Activated T-helper 1 cell treated with anti-CD3 and anti-CD28 coated beads, Interleukin-12 subunit alpha, Interleukin-12 subunit beta, Interleukin-2, Interleukin-4 antibody, amounts not matched to agents 30 ng/mL and 10 ng/mL and 1 ng/mL, durations not matched to agents 14 hours and 24 hours and 36 hours (primary cell): ENCODE data around the gene TRPT1. TPM values are rescaled to one million over a fixed set of nuclear protein-coding genes. Genes with fewer than 3 reads are reported as not detected.
A peak's percentile ranks its signal among the peaks of the same experiment; 100 is the strongest.

Experiments used
- DNase-seq: peaks from one replicate; pipeline ENCODE4 v3.0.0; 2021; ENCODE audit warnings: low spot score
- H3K27ac Mint-ChIP-seq: one replicate; pipeline ENCODE4 v1.8.0; 2021; ENCODE audit warnings: mild to moderate bottlenecking, mixed read lengths
- H3K27me3 Mint-ChIP-seq: one replicate; pipeline ENCODE4 v1.8.0; 2022; ENCODE audit warnings: mild to moderate bottlenecking, moderate library complexity, mixed read lengths; ENCODE audit not compliant: insufficient read depth
- H3K36me3 Mint-ChIP-seq: one replicate; pipeline ENCODE4 v1.8.0; 2021; ENCODE audit warnings: low read depth, mixed read lengths
- H3K4me1 Mint-ChIP-seq: one replicate; pipeline ENCODE4 v1.8.0; 2021; ENCODE audit warnings: low read depth, mixed read lengths
- H3K4me3 Mint-ChIP-seq: one replicate; pipeline ENCODE4 v1.8.0; 2021; ENCODE audit warnings: mild to moderate bottlenecking, moderate library complexity, mixed read lengths
- H3K9me3 Mint-ChIP-seq: one replicate; pipeline ENCODE4 v1.8.0; 2021; ENCODE audit warnings: mixed read lengths
- intact Hi-C: fragments of 100-400 bp; cut with micrococcal nuclease; formaldehyde crosslinking; loops from one replicate; pipeline ENCODE4 v1.15.1; 2024
- total RNA-seq: library from RNA; stranded (reverse); gene quantifications from 2 replicates; pipeline ENCODE4 v1.2.3, GENCODE V29; 2022

TRPT1 gene
- total RNA-seq, 1 donor from 2014 or later = 35.5 TPM

GRCh38 chr11:64201543-64201942 lies 24.4 kb downstream of the TRPT1 start:
- Mint-ChIP-seq H3K4me1 (peaks cover 45% of the 10 kb centered on the region), H3K27me3 (no peaks in the 10 kb centered on the region), H3K27ac (peak overlapping the region; percentile 31), H3K4me3 (no peak overlapping the region), H3K36me3 (peaks cover 52% of the 10 kb centered on the region), H3K9me3 (no peaks in the 10 kb centered on the region)
- no peak for DNase-seq
- intact Hi-C loops = no loop called here

- H3K36me3 Mint-ChIP-seq = peaks cover 58% of the 10 kb centered on the region
- DNase-seq = no peak
- no peaks in the 10 kb centered on the region for H3K27me3 Mint-ChIP-seq
- no peak overlapping the region for H3K4me3 Mint-ChIP-seq
- peaks cover 28% of the 10 kb centered on the region for H3K4me1 Mint-ChIP-seq
- intact Hi-C loops = no loop called here
- no peaks in the 10 kb centered on the region for H3K9me3 Mint-ChIP-seq
- H3K27ac Mint-ChIP-seq = no peak overlapping the region
Observed at GRCh38 chr11:64198511-64198910, 27.5 kb downstream of the TRPT1 start.

GRCh38 chr11:64196626-64197025 lies 29.4 kb downstream of the TRPT1 start:
- no peak overlapping the region for H3K4me3 Mint-ChIP-seq
- peaks cover 35% of the 10 kb centered on the region for H3K4me1 Mint-ChIP-seq
- H3K36me3 Mint-ChIP-seq = peaks cover 58% of the 10 kb centered on the region
- H3K27me3 Mint-ChIP-seq = no peaks in the 10 kb centered on the region
- no peaks in the 10 kb centered on the region for H3K9me3 Mint-ChIP-seq
- intact Hi-C loops = loop anchor here (1.0 kb wide), 1 partner anchor 9 kb away; no protein-coding TSS in a partner anchor
- no peak overlapping the region for H3K27ac Mint-ChIP-seq
- DNase-seq = no peak

GRCh38 chr11:64192434-64192833 lies 33.6 kb downstream of the TRPT1 start:
- Mint-ChIP-seq H3K36me3 (peaks cover 50% of the 10 kb centered on the region), H3K9me3 (no peaks in the 10 kb centered on the region), H3K4me1 (peaks cover 41% of the 10 kb centered on the region), H3K4me3 (no peak overlapping the region), H3K27ac (no peak overlapping the region), H3K27me3 (no peaks in the 10 kb centered on the region)
- DNase-seq = no peak
- intact Hi-C loops = no loop called here

GRCh38 chr11:64186492-64187165 lies 39.4 kb downstream of the TRPT1 start:
- H3K9me3 Mint-ChIP-seq = no peaks in the 10 kb centered on the region
- H3K4me3 Mint-ChIP-seq = no peak overlapping the region
- intact Hi-C loops = loop anchor here (1.0 to 2.0 kb wide), 6 partner anchors 11 to 592 kb away; partner anchors contain the start of genes ESRRA, FKBP2, MACROD1 and SF1
- H3K36me3 Mint-ChIP-seq = peaks cover 19% of the 10 kb centered on the region
- peak; percentile 34 for DNase-seq
- H3K4me1 Mint-ChIP-seq = peaks cover 34% of the 10 kb centered on the region
- no peak overlapping the region for H3K27ac Mint-ChIP-seq
- peaks cover 2% of the 10 kb centered on the region for H3K27me3 Mint-ChIP-seq

- peaks cover 39% of the 10 kb centered on the region for H3K4me1 Mint-ChIP-seq
Observed at GRCh38 chr11:64185693-64186491, 40.1 kb downstream of the TRPT1 start, which contains the start of gene STIP1. TSS of gene STIP1 (plus strand) at chr11:64186171. CDS start at chr11:64186262, 91 bp downstream.

GRCh38 chr11:64185175-64185692 lies 40.8 kb downstream of the TRPT1 start:
- peak overlapping the region; percentile 78 for H3K27ac Mint-ChIP-seq
- H3K27me3 Mint-ChIP-seq = peaks cover 2% of the 10 kb centered on the region
- no peaks in the 10 kb centered on the region for H3K9me3 Mint-ChIP-seq
- DNase-seq = no peak
- peak overlapping the region; percentile 95 for H3K4me3 Mint-ChIP-seq
- intact Hi-C loops = loop anchor here (1.0 kb wide), 6 partner anchors 22 to 347 kb away; partner anchors contain the start of genes COX8A, DNAJC4 and GPR137
- peaks cover 33% of the 10 kb centered on the region for H3K4me1 Mint-ChIP-seq
- H3K36me3 Mint-ChIP-seq = peaks cover 17% of the 10 kb centered on the region

More at GRCh38 chr11:64185693-64186491, 40.1 kb downstream of the TRPT1 start, which contains the start of gene STIP1:
- intact Hi-C loops = loop anchor here (1.0 to 2.0 kb wide), 9 partner anchors 19 to 593 kb away; partner anchors contain the start of genes COX8A, DNAJC4, ESRRA and GPR137
- Mint-ChIP-seq H3K27me3 (peaks cover 2% of the 10 kb centered on the region), H3K36me3 (peaks cover 19% of the 10 kb centered on the region), H3K4me3 (peak within 1 kb of the TSS; percentile 95), H3K27ac (peak within 1 kb of the TSS; percentile 99), H3K9me3 (no peaks in the 10 kb centered on the region)
- DNase-seq = peak; percentile 99

- peaks cover 12% of the 10 kb centered on the region for H3K36me3 Mint-ChIP-seq
- H3K4me1 Mint-ChIP-seq = peaks cover 28% of the 10 kb centered on the region
- intact Hi-C loops = no loop called here
- no peak overlapping the region for H3K27ac Mint-ChIP-seq
- peaks cover 2% of the 10 kb centered on the region for H3K27me3 Mint-ChIP-seq
- no peaks in the 10 kb centered on the region for H3K9me3 Mint-ChIP-seq
- no peak for DNase-seq
- peak overlapping the region; percentile 95 for H3K4me3 Mint-ChIP-seq
Observed at GRCh38 chr11:64183890-64184289, 42.1 kb downstream of the TRPT1 start.

GRCh38 chr11:64181506-64182411 lies 44.2 kb downstream of the TRPT1 start:
- Mint-ChIP-seq H3K36me3 (peaks cover 9% of the 10 kb centered on the region), H3K9me3 (no peaks in the 10 kb centered on the region), H3K4me1 (peaks cover 36% of the 10 kb centered on the region), H3K27ac (no peak overlapping the region), H3K27me3 (peaks cover 2% of the 10 kb centered on the region), H3K4me3 (peak overlapping the region; percentile 30)
- peak; percentile 27 for DNase-seq
- intact Hi-C loops = no loop called here

- Mint-ChIP-seq H3K27ac (no peak overlapping the region), H3K4me1 (peaks cover 40% of the 10 kb centered on the region), H3K36me3 (peaks cover 7% of the 10 kb centered on the region), H3K4me3 (no peak overlapping the region), H3K9me3 (no peaks in the 10 kb centered on the region), H3K27me3 (no peaks in the 10 kb centered on the region)
- no peak for DNase-seq
- intact Hi-C loops = no loop called here
Observed at GRCh38 chr11:64180891-64181290, 45.1 kb downstream of the TRPT1 start.

GRCh38 chr11:64178951-64179639 lies 46.9 kb downstream of the TRPT1 start:
- Mint-ChIP-seq H3K4me3 (no peak overlapping the region), H3K36me3 (peaks cover 7% of the 10 kb centered on the region), H3K27ac (no peak overlapping the region), H3K27me3 (peaks cover 1% of the 10 kb centered on the region), H3K9me3 (peaks cover 3% of the 10 kb centered on the region), H3K4me1 (peaks cover 40% of the 10 kb centered on the region)
- no peak for DNase-seq
- intact Hi-C loops = no loop called here
